ENCODE data around the gene SHISA4. TPM values are rescaled to one million over a fixed set of nuclear protein-coding genes. Genes with fewer than 3 reads are reported as not detected.

The SHISA4 gene
- total and polyA plus RNA-seq, 2 donors (not counting 3 experiments of a cell fraction or from before 2014, with no cell fraction given), result 25.6 to 78.2 TPM

DNA sequence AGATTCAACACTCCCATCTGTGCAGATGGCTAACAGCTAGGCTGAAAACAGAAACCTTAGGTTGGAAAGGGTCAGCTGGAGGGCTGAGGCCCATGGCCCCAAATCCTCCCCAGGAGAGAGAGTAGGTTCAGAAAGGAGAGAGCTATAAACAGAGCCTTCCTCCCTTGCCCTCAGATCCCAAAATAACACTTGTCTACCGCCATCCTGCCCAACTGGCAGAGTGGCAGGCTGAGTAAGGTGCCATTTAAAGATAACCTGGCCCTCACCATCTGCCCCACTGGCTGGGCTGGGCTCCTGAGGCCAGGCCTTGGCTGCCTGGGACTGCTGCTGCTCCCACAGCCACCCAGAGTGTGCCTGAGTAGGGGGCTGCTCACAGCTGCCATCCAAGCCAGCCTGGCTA lies 4.3 kb upstream of the SHISA4 start:
- no peak overlapping the region for H3K9ac ChIP-seq (replicated peaks; ENCODE audit: extremely low read depth, insufficient read depth, low read length)
- no peaks in the 10 kb centered on the region for H4K20me1 ChIP-seq (replicated peaks; ENCODE audit: control insufficient read depth, extremely low read depth, insufficient read depth, low read length)
- H3K4me2 ChIP-seq (ENCODE audit: insufficient read depth, low read length), result no peak overlapping the region
- CTCF ChIA-PET, result interaction anchor here (1.0 to 6.4 kb wide), 3 partner anchors 11 to 87 kb away, joined by 3 to 49 read pairs (median 5); no protein-coding TSS in a partner anchor
- POLR2A ChIA-PET, result no interaction called here
- no peak overlapping the region for H3K4me3 ChIP-seq (replicated peaks in 1 of 3; ENCODE audit: insufficient read depth in 1 of 3, low read depth in 1 of 3, low read length in 3 of 3)
- no peaks in the 10 kb centered on the region for H3K27me3 ChIP-seq (ENCODE audit: control insufficient read depth in 2 of 2, insufficient read depth in 2 of 2, low read length in 2 of 2)
- dilution Hi-C loops (cut with MboI; ENCODE audit: extremely low pct_ligation_motif_present, low sequenced_read_pairs) (no loop called here), intact Hi-C loops (cut with micrococcal nuclease) (no loop called here)
- peaks cover 9% of the 10 kb centered on the region for H3K4me1 ChIP-seq (ENCODE audit: control insufficient read depth, extremely low read depth, insufficient read depth, low read length)
- H3K9me3 ChIP-seq (replicated peaks; ENCODE audit: control insufficient read depth, insufficient read depth, low read length), result no peaks in the 10 kb centered on the region
- no peaks in the 10 kb centered on the region for H3K79me2 ChIP-seq (ENCODE audit: control insufficient read depth, insufficient read depth, low read length)
- no peak overlapping the region for H2AFZ ChIP-seq (ENCODE audit: low read depth, low read length)
- no TSS peak for BruUV-seq (replicated peaks)
- TF ChIP-seq, protein P1, sequence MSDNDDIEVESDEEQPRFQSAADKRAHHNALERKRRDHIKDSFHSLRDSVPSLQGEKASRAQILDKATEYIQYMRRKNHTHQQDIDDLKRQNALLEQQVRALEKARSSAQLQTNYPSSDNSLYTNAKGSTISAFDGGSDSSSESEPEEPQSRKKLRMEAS (IDR thresholded peaks at IDR 0.05; ENCODE audit: insufficient read depth, insufficient read length), result no peak
- no peak for TF ChIP-seq FOS (IDR thresholded peaks at IDR 0.05; ENCODE audit: borderline replicate concordance, insufficient read depth, low read length)
- no peak for TF ChIP-seq MYC (IDR thresholded peaks at IDR 0.05; ENCODE audit: low read depth, low read length)
- no peak for TF ChIP-seq GATA2 (IDR thresholded peaks at IDR 0.05; ENCODE audit: insufficient read depth, insufficient read length, low read depth, low read length)
- TF ChIP-seq POLR2AphosphoS5 (IDR thresholded peaks at IDR 0.05; ENCODE audit: insufficient read depth, low read depth, low read length), result no peak
- TF ChIP-seq, protein P2, sequence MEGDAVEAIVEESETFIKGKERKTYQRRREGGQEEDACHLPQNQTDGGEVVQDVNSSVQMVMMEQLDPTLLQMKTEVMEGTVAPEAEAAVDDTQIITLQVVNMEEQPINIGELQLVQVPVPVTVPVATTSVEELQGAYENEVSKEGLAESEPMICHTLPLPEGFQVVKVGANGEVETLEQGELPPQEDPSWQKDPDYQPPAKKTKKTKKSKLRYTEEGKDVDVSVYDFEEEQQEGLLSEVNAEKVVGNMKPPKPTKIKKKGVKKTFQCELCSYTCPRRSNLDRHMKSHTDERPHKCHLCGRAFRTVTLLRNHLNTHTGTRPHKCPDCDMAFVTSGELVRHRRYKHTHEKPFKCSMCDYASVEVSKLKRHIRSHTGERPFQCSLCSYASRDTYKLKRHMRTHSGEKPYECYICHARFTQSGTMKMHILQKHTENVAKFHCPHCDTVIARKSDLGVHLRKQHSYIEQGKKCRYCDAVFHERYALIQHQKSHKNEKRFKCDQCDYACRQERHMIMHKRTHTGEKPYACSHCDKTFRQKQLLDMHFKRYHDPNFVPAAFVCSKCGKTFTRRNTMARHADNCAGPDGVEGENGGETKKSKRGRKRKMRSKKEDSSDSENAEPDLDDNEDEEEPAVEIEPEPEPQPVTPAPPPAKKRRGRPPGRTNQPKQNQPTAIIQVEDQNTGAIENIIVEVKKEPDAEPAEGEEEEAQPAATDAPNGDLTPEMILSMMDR (IDR thresholded peaks at IDR 0.05; ENCODE audit: extremely low read depth in 1 of 2, insufficient read depth in 1 of 2, low read depth in 1 of 2, low read length in 2 of 2), result no peak
- no peak for TF ChIP-seq POLR2A (IDR thresholded peaks at IDR 0.05; ENCODE audit: low read depth, low read length)
- no peak for TF ChIP-seq EZH2 (IDR thresholded peaks at IDR 0.05; ENCODE audit: borderline replicate concordance, low read depth, low read length, severe bottlenecking)
- no peak for TF ChIP-seq JUN (IDR thresholded peaks at IDR 0.05; ENCODE audit: borderline replicate concordance, insufficient read depth, insufficient read length, low read depth)
- no peaks in the 10 kb centered on the region for H3K9me1 ChIP-seq (replicated peaks; ENCODE audit: control insufficient read depth, extremely low read depth, insufficient read depth, low read length)
- no peak overlapping the region for H3K27ac ChIP-seq (ENCODE audit: insufficient read depth, low read depth, low read length)
- no peaks in the 10 kb centered on the region for H3K36me3 ChIP-seq (ENCODE audit: control insufficient read depth in 2 of 2, extremely low read depth in 1 of 2, insufficient read depth in 2 of 2, low read length in 2 of 2)
- FAIRE-seq, result no peak
- DNase-seq (ENCODE audit: low read depth, low spot score), result no peak
